SK-N-SH (cell line): ENCODE measurements around the gene ACTG2. TPM values are rescaled to one million over a fixed set of nuclear protein-coding genes. Genes with fewer than 3 reads are reported as not detected.

Experiments
- CTCF ChIA-PET: fragments of 300-600, 350-600 bp; formaldehyde crosslinking; extraction: SDS; loops from one replicate; lab custom pipeline; 2021; lab: Yijun Ruan, JAX
- POLR2A ChIA-PET: fragments of 350-600 bp; sonication (Branson Sonifier 250); formaldehyde crosslinking; extraction: SDS; loops from one replicate; lab custom pipeline; 2020; ENCODE audit warnings: antibody characterized with exemption, inconsistent platforms; lab: Yijun Ruan, JAX
- DNase-seq: peaks from one replicate; pipeline ENCODE4 v3.0.0; 2012
- H2AFZ ChIP-seq: fragments of 200-600 bp; sonication (generic); 2 replicates; pipeline ENCODE4 v1.8.1; 2016; ENCODE audit warnings: antibody characterized with exemption, mild to moderate bottlenecking, low read depth
- H3F3A ChIP-seq: fragments of 200-600 bp; sonication (generic); replicated peaks from 2 replicates; pipeline ENCODE3; 2016; ENCODE audit warnings: antibody characterized with exemption, mild to moderate bottlenecking; ENCODE audit not compliant: insufficient read depth
- H3K27ac ChIP-seq, 2 experiments: fragments of 200-500 bp in 1 of 2; fragments of 200-600 bp in 1 of 2; sonication (Bioruptor generic) in 1 of 2; sonication (generic), shearing (Covaris generic) in 1 of 2; 2 replicates each; pipeline versions ENCODE4 v1.5.1 to v1.6.1; 2014 to 2016; ENCODE audit warnings: low read depth in 2 of 2, inconsistent platforms in 1 of 2, low read length in 1 of 2, mild to moderate bottlenecking in 1 of 2, mixed read lengths in 1 of 2
- H3K27me3 ChIP-seq: fragments of 200-600 bp; sonication (generic), shearing (Covaris generic); 2 replicates; pipeline ENCODE4 v1.6.1; 2016; ENCODE audit warnings: mixed run types; ENCODE audit not compliant: insufficient read depth
- H3K36me3 ChIP-seq, 2 experiments: fragments of 200-500 bp in 1 of 2; fragments of 200-600 bp in 1 of 2; sonication (Bioruptor generic) in 1 of 2; sonication (generic) in 1 of 2; replicated peaks in 1 of 2; 2 replicates each; pipeline versions ENCODE3 to v1.5.1; 2014 to 2016; ENCODE audit warnings: low read length in 1 of 2, mild to moderate bottlenecking in 1 of 2; ENCODE audit not compliant: insufficient read depth in 2 of 2, control insufficient read depth in 1 of 2
- H3K4me1 ChIP-seq, 2 experiments: fragments of 200-500 bp in 1 of 2; fragments of 200-600 bp in 1 of 2; sonication (Bioruptor generic) in 1 of 2; sonication (generic), shearing (Covaris generic) in 1 of 2; 2 replicates each; pipeline versions ENCODE4 v1.5.1 to v1.6.1; 2014 to 2016; ENCODE audit warnings: low read depth in 1 of 2, low read length in 1 of 2, mixed run types in 1 of 2; ENCODE audit not compliant: insufficient read depth in 2 of 2, control insufficient read depth in 1 of 2
- H3K4me2 ChIP-seq: fragments of 200-600 bp; sonication (generic), shearing (Covaris generic); 2 replicates; pipeline ENCODE4 v1.6.1; 2017; ENCODE audit warnings: mixed run types
- H3K4me3 ChIP-seq, 2 experiments: fragments of 200-500 bp in 1 of 2; fragments of 200-600 bp in 1 of 2; sonication (Bioruptor generic) in 1 of 2; sonication (generic), shearing (Covaris generic) in 1 of 2; 2 replicates each; pipeline versions ENCODE4 v1.5.1 to v1.8.1; 2014 to 2016; ENCODE audit warnings: low read depth in 2 of 2, inconsistent platforms in 1 of 2, low read length in 1 of 2, mild to moderate bottlenecking in 1 of 2, mixed read lengths in 1 of 2, moderate library complexity in 1 of 2
- H3K79me2 ChIP-seq: fragments of 200-600 bp; sonication (generic); 2 replicates; pipeline ENCODE4 v1.8.1; 2017; ENCODE audit warnings: mild to moderate bottlenecking; ENCODE audit not compliant: insufficient read depth
- H3K9ac ChIP-seq: fragments of 200-600 bp; sonication (generic); 2 replicates; pipeline ENCODE4 v1.6.1; 2017; ENCODE audit warnings: mixed run types
- H3K9me2 ChIP-seq: fragments of 200-600 bp; sonication (generic); 2 replicates; pipeline ENCODE4 v1.6.1; 2017; ENCODE audit warnings: mixed run types
- H3K9me3 ChIP-seq: fragments of 200-600 bp; sonication (generic); 2 replicates; pipeline ENCODE4 v1.6.1; 2017; ENCODE audit warnings: mixed run types, mild to moderate bottlenecking, moderate library complexity
- H4K20me1 ChIP-seq: fragments of 200-600 bp; sonication (generic); 2 replicates; pipeline ENCODE4 v1.6.1; 2017; ENCODE audit warnings: mild to moderate bottlenecking, mixed run types; ENCODE audit not compliant: insufficient read depth
- EP300 ChIP-seq, 2 experiments: IDR thresholded peaks; 2 replicates each; pipeline versions ENCODE4 v1.4.0 to v1.6.1; 2012; ENCODE audit warnings: borderline replicate concordance in 1 of 2, low read depth in 1 of 2, low read length in 1 of 2
- EZH2phosphoT487 ChIP-seq: fragments of 200-600 bp; sonication (generic); IDR thresholded peaks from 2 replicates; pipeline ENCODE4 v1.6.1; 2017; ENCODE audit warnings: low read depth, mixed run types, mild to moderate bottlenecking, antibody characterized with exemption, moderate library complexity, borderline replicate concordance
- FOXJ3 ChIP-seq: sonication (generic); formaldehyde crosslinking; IDR thresholded peaks from 2 replicates; pipeline ENCODE4 v1.5.1; 2020; ENCODE audit warnings: mild to moderate bottlenecking, missing genetic modification reagents
- FOXM1 ChIP-seq: IDR thresholded peaks from 2 replicates; pipeline ENCODE4 v1.4.0; 2012; ENCODE audit warnings: low read depth, mild to moderate bottlenecking
- GATA2 ChIP-seq: sonication (generic); formaldehyde crosslinking; IDR thresholded peaks from 2 replicates; pipeline ENCODE4 v1.5.0; 2020; ENCODE audit warnings: mild to moderate bottlenecking, missing genetic modification reagents
- MAX ChIP-seq: IDR thresholded peaks from 2 replicates; pipeline ENCODE4 v1.4.0; 2012; ENCODE audit warnings: low read depth
- MXI1 ChIP-seq: IDR thresholded peaks from 2 replicates; pipeline ENCODE4 v1.6.1; 2012; ENCODE audit warnings: mild to moderate bottlenecking, low read depth, low read length, improper control_type of control experiment
- NFIC ChIP-seq: IDR thresholded peaks from 2 replicates; pipeline ENCODE4 v1.4.0; 2012; ENCODE audit warnings: borderline replicate concordance
- RAD21 ChIP-seq: IDR thresholded peaks from 2 replicates; pipeline ENCODE4 v1.6.1; 2012; ENCODE audit warnings: mild to moderate bottlenecking, low read length
- RFX5 ChIP-seq: IDR thresholded peaks from 2 replicates; pipeline ENCODE4 v1.6.1; 2012; ENCODE audit warnings: mild to moderate bottlenecking, improper control_type of control experiment, low read length
- SIN3A ChIP-seq: IDR thresholded peaks from 2 replicates; pipeline ENCODE4 v1.6.1; 2012; ENCODE audit warnings: low read depth, mild to moderate bottlenecking, low read length, moderate library complexity, borderline replicate concordance
- SMC3 ChIP-seq: IDR thresholded peaks from 2 replicates; pipeline ENCODE4 v1.6.1; 2012; ENCODE audit warnings: low read depth, low read length, improper control_type of control experiment
- TAF1 ChIP-seq: IDR thresholded peaks from 2 replicates; pipeline ENCODE4 v1.6.1; 2012; ENCODE audit warnings: low read depth, mild to moderate bottlenecking, low read length, moderate library complexity, borderline replicate concordance
- TEAD4 ChIP-seq: IDR thresholded peaks from 2 replicates; pipeline ENCODE4 v1.4.0; 2012; ENCODE audit warnings: mild to moderate bottlenecking, borderline replicate concordance; ENCODE audit not compliant: insufficient read depth
- USF1 ChIP-seq: IDR thresholded peaks from 2 replicates; pipeline ENCODE4 v1.4.0; 2012; ENCODE audit warnings: low read depth, borderline replicate concordance
- ZBTB33 ChIP-seq: IDR thresholded peaks from 2 replicates; pipeline ENCODE4 v1.4.0; 2012; ENCODE audit warnings: low read depth, borderline replicate concordance
- WGBS: methylation state at CpG from one replicate; pipeline ENCODE4 v1.1.6; 2017; ENCODE audit warnings: low lambda C conversion rate; 5-methylcytosine and 5-hydroxymethylcytosine counted together
- polyA plus RNA-seq, 3 experiments: library from polyadenylated mRNA; depleted of rRNA; stranded (reverse); fragments of >200 nt; gene quantifications; 2 replicates each; pipeline ENCODE4 v1.2.3, GENCODE V29; 2012

ACTG2 gene
- polyA plus RNA-seq, 1 of the 3 experiments (the other 2 are of a cell fraction) = 0.25 TPM

- CTCF ChIA-PET = no interaction called here
- H2AFZ ChIP-seq = no peak overlapping the region
- no peak for DNase-seq
- H3K79me2 ChIP-seq = peaks cover 53% of the 10 kb centered on the region
- peaks cover 3 to 10% of the 10 kb centered on the region in 2 experiments for H3K36me3 ChIP-seq
- WGBS = under 1% methylated on average over 6 of the region's 6 CpGs
- peak overlapping the region; percentile 98 for H3K9ac ChIP-seq
- H3K4me1 ChIP-seq = peaks cover 17 to 18% of the 10 kb centered on the region in 2 experiments; a peak in 3 of 4 replicates
- POLR2A ChIA-PET = interaction anchor here (0.6 to 1.8 kb wide), 7 partner anchors 10 to 251 kb away, joined by 3 to 7 read pairs (median 4); partner anchors contain the start of genes MOB1A and STAMBP
- peak overlapping the region; percentile 76 to 87 for H3K4me3 ChIP-seq
- 0 out of 2 replicates have a peak, but pooled peaks have one; percentile 4 for TF ChIP-seq SIN3A
- TF ChIP-seq TEAD4 = no peak
- TF ChIP-seq FOXJ3 (CRISPR knock-in tag) = no peak
- H3K4me2 ChIP-seq = peak overlapping the region; percentile 77
- no peaks in the 10 kb centered on the region for H3K9me2 ChIP-seq
- H3K9me3 ChIP-seq = no peaks in the 10 kb centered on the region
- H3F3A ChIP-seq = peaks cover 11% of the 10 kb centered on the region
- peaks cover 40% of the 10 kb centered on the region for H4K20me1 ChIP-seq
- no peaks in the 10 kb centered on the region for H3K27me3 ChIP-seq
- peak overlapping the region; percentile 88 to 94 for H3K27ac ChIP-seq
Observed at GRCh38 chr2:73927344-73927743, 34.5 kb downstream of the ACTG2 start.

GRCh38 chr2:73928963-73929347, 36.1 kb downstream of the ACTG2 start:
- H3K4me1 ChIP-seq = peaks cover 18 to 23% of the 10 kb centered on the region in 2 experiments; a peak in 3 of 4 replicates
- H3K9ac ChIP-seq = no peak overlapping the region
- no peaks in the 10 kb centered on the region for H3K9me2 ChIP-seq
- TF ChIP-seq RAD21 = no peak
- TF ChIP-seq EP300 (IDR thresholded peaks at IDR 0.05; ENCODE audit: borderline replicate concordance in 1 of 2, low read depth in 1 of 2, low read length in 1 of 2) = no peak
- TF ChIP-seq FOXM1 = no peak
- TF ChIP-seq, all 33 proteins: peak for 0
- no peaks in the 10 kb centered on the region for H3K9me3 ChIP-seq
- peak overlapping the region in 1 of 2 experiments; percentile 14; a peak in 1 of 4 replicates for H3K4me3 ChIP-seq
- peaks cover 18 to 19% of the 10 kb centered on the region in 2 experiments for H3K36me3 ChIP-seq
- peaks cover 69% of the 10 kb centered on the region for H3K79me2 ChIP-seq
- ChIA-PET POLR2A (no interaction called here), CTCF (no interaction called here)
- H3K27ac ChIP-seq = no peak overlapping the region
- WGBS = 96% methylated on average over 2 of the region's 2 CpGs
- no peak for DNase-seq
- H3K27me3 ChIP-seq = no peaks in the 10 kb centered on the region
- peak overlapping the region; percentile 77 for H3K4me2 ChIP-seq
- no peak overlapping the region for H2AFZ ChIP-seq
- peaks cover 56% of the 10 kb centered on the region for H4K20me1 ChIP-seq
- H3F3A ChIP-seq = peaks cover 11% of the 10 kb centered on the region

GRCh38 chr2:73930386-73930785, 37.6 kb downstream of the ACTG2 start:
- Histone ChIP-seq H3K4me1 (peaks cover 20 to 23% of the 10 kb centered on the region in 2 experiments; a peak in 3 of 4 replicates), H3K4me2 (no peak overlapping the region), H2AFZ (no peak overlapping the region), H3K36me3 (peaks cover 22 to 23% of the 10 kb centered on the region in 2 experiments), H3K27me3 (no peaks in the 10 kb centered on the region), H3K9ac (no peak overlapping the region), H3K9me3 (no peaks in the 10 kb centered on the region), H3K27ac (no peak overlapping the region), H3K9me2 (no peaks in the 10 kb centered on the region), H4K20me1 (peaks cover 70% of the 10 kb centered on the region), H3K79me2 (peaks cover 84% of the 10 kb centered on the region), H3F3A (peaks cover 11% of the 10 kb centered on the region), H3K4me3 (no peak overlapping the region)
- ChIA-PET POLR2A (no interaction called here), CTCF (no interaction called here)
- 31% methylated on average over 2 of the region's 2 CpGs for WGBS
- DNase-seq = no peak
- TF ChIP-seq TEAD4 = no peak
- no peak for TF ChIP-seq FOXJ3 (CRISPR knock-in tag)
- TF ChIP-seq RFX5 = no peak
- no peak for TF ChIP-seq EP300 (IDR thresholded peaks at IDR 0.05; ENCODE audit: borderline replicate concordance in 1 of 2, low read depth in 1 of 2, low read length in 1 of 2)
- TF ChIP-seq SMC3 = no peak
- no peak for TF ChIP-seq USF1
- TF ChIP-seq NFIC = no peak
- TF ChIP-seq GATA2 (CRISPR knock-in tag) = no peak
- no peak for TF ChIP-seq ZBTB33
- TF ChIP-seq EZH2phosphoT487 = no peak
- no peak for TF ChIP-seq MAX
- TF ChIP-seq TAF1 = no peak
- no peak for TF ChIP-seq MXI1
